ENCODE measurements around the gene PARP12.

Gene PARP12

GRCh38 chr7:139991911-139992310 lies 70.8 kb downstream of the PARP12 start:
- H3K4me3 ChIP-seq (ENCODE audit: low read depth, low read length): no peak overlapping the region
- no peak for DNase-seq (ENCODE audit: low read depth)
- TF ChIP-seq CTCF (IDR thresholded peaks at IDR 0.05; ENCODE audit: control insufficient read depth, extremely low read depth, insufficient read depth): no peak

- TF ChIP-seq CTCF (IDR thresholded peaks at IDR 0.05; ENCODE audit: control insufficient read depth, extremely low read depth, insufficient read depth): no peak
- H3K4me3 ChIP-seq (ENCODE audit: low read depth, low read length): no peak overlapping the region
- DNase-seq (ENCODE audit: low read depth): no peak
Measured at GRCh38 chr7:139991269-139991666, 71.5 kb downstream of the PARP12 start.

GRCh38 chr7:139990571-139991268 lies 72.0 kb downstream of the PARP12 start:
- H3K4me3 ChIP-seq (ENCODE audit: low read depth, low read length): no peak overlapping the region
- TF ChIP-seq CTCF (IDR thresholded peaks at IDR 0.05; ENCODE audit: control insufficient read depth, extremely low read depth, insufficient read depth): no peak
- no peak for DNase-seq (ENCODE audit: low read depth)

- H3K4me3 ChIP-seq (ENCODE audit: low read depth, low read length): no peak overlapping the region
- TF ChIP-seq CTCF (IDR thresholded peaks at IDR 0.05; ENCODE audit: control insufficient read depth, extremely low read depth, insufficient read depth): no peak
- DNase-seq (ENCODE audit: low read depth): no peak
Measured at GRCh38 chr7:139990142-139990535, 72.6 kb downstream of the PARP12 start.

GRCh38 chr7:139989366-139990141 lies 73.2 kb downstream of the PARP12 start:
- DNase-seq (ENCODE audit: low read depth): no peak
- H3K4me3 ChIP-seq (ENCODE audit: low read depth, low read length): no peak overlapping the region
- no peak for TF ChIP-seq CTCF (IDR thresholded peaks at IDR 0.05; ENCODE audit: control insufficient read depth, extremely low read depth, insufficient read depth)

GRCh38 chr7:139987691-139988516 lies 74.8 kb downstream of the PARP12 start:
- H3K4me3 ChIP-seq (ENCODE audit: low read depth, low read length): no peak overlapping the region
- DNase-seq (ENCODE audit: low read depth): no peak
- TF ChIP-seq CTCF (IDR thresholded peaks at IDR 0.05; ENCODE audit: control insufficient read depth, extremely low read depth, insufficient read depth): no peak
